H1 (cell line): ENCODE results near the gene DOCK10. TPM values are rescaled to one million over a fixed set of nuclear protein-coding genes. Genes with fewer than 3 reads are reported as not detected.

ENCODE experiments used
- CTCF ChIA-PET: fragments of 300-600 bp; sonication (Branson Sonifier 250); formaldehyde crosslinking; loops from one replicate; lab custom pipeline; 2021; ENCODE audit not compliant: partially characterized antibody; lab: Charles Lee
- POLR2A ChIA-PET: fragments of 300-600 bp; sonication (Branson Sonifier 250); formaldehyde crosslinking; loops from one replicate; lab custom pipeline; 2021; ENCODE audit warnings: inconsistent platforms; ENCODE audit not compliant: partially characterized antibody; lab: Charles Lee
- DNase-seq, 2 experiments: peaks; one replicate each; pipeline versions ENCODE4 v3.0.0 to v3.0.0-alpha.2; 2010 to 2022; ENCODE audit warnings: low spot score in 2 of 2, low read depth in 1 of 2, mixed read lengths in 1 of 2
- FAIRE-seq: peaks from 2 replicates; lab custom pipeline; 2011; peaks lifted over from hg19 to GRCh38; lab: Jason Lieb, UNC
- H2AFZ ChIP-seq: 2 replicates; pipeline ENCODE4 v1.8.1; 2012; ENCODE audit warnings: low read length, inconsistent platforms
- H2AK5ac ChIP-seq: 2 replicates; pipeline ENCODE4 v1.6.1; 2013; ENCODE audit warnings: low read depth, low read length
- H2BK120ac ChIP-seq: replicated peaks from 2 replicates; pipeline ENCODE3; 2013; ENCODE audit warnings: low read depth, low read length, inconsistent platforms
- H2BK12ac ChIP-seq: 2 replicates; pipeline ENCODE4 v1.6.1; 2013; ENCODE audit warnings: low read depth, low read length
- H2BK15ac ChIP-seq: 2 replicates; pipeline ENCODE4 v1.6.1; 2013; ENCODE audit warnings: low read length
- H2BK20ac ChIP-seq: 2 replicates; pipeline ENCODE4 v1.6.1; 2013; ENCODE audit warnings: low read length
- H2BK5ac ChIP-seq: 2 replicates; pipeline ENCODE4 v1.6.1; 2013; ENCODE audit warnings: low read depth, low read length
- H3K14ac ChIP-seq: 2 replicates; pipeline ENCODE4 v1.6.1; 2013; ENCODE audit warnings: inconsistent platforms; ENCODE audit not compliant: insufficient read length
- H3K18ac ChIP-seq: 2 replicates; pipeline ENCODE4 v1.6.1; 2013; ENCODE audit warnings: low read length; ENCODE audit errors: extremely low read depth
- H3K23ac ChIP-seq: 2 replicates; pipeline ENCODE4 v1.6.1; 2013; ENCODE audit warnings: inconsistent platforms; ENCODE audit not compliant: insufficient read length
- H3K23me2 ChIP-seq: 2 replicates; pipeline ENCODE4 v1.6.1; 2013; ENCODE audit warnings: low read depth, low read length
- H3K27ac ChIP-seq: 2 replicates; pipeline ENCODE4 v1.6.1; 2011; ENCODE audit warnings: low read depth, low read length, inconsistent platforms
- H3K27me3 ChIP-seq, 4 experiments: replicated peaks in 1 of 4; 1 replicate in 1 of 4; 2 replicates in 3 of 4; pipeline versions ENCODE4 v1.6.1 to v1.8.1; 2011 to 2013; ENCODE audit warnings: low read length in 3 of 4, mild to moderate bottlenecking in 3 of 4, inconsistent platforms in 2 of 4, mixed read lengths in 2 of 4, moderate library complexity in 1 of 4; ENCODE audit not compliant: control insufficient read depth in 3 of 4, insufficient read depth in 3 of 4; ENCODE audit errors: extremely low read depth in 1 of 4
- H3K36me3 ChIP-seq, 4 experiments: 2 replicates each; pipeline versions ENCODE4 v1.6.1 to v1.8.1; 2011 to 2013; ENCODE audit warnings: mild to moderate bottlenecking in 4 of 4, low read length in 3 of 4, moderate library complexity in 2 of 4, control low read depth in 1 of 4, inconsistent platforms in 1 of 4; ENCODE audit not compliant: insufficient read depth in 4 of 4, control insufficient read depth in 2 of 4
- H3K4ac ChIP-seq: replicated peaks from 2 replicates; pipeline ENCODE3; 2013; ENCODE audit warnings: low read length, low read depth, mixed read lengths, inconsistent platforms; ENCODE audit not compliant: insufficient read length
- H3K4me1 ChIP-seq, 4 experiments: replicated peaks in 1 of 4; 1 replicate in 1 of 4; 2 replicates in 3 of 4; pipeline versions ENCODE4 v1.6.1 to v1.8.1; 2011 to 2013; ENCODE audit warnings: low read length in 3 of 4, inconsistent platforms in 2 of 4, mixed read lengths in 1 of 4; ENCODE audit not compliant: insufficient read depth in 4 of 4, control insufficient read depth in 3 of 4
- H3K4me2 ChIP-seq, 2 experiments: 2 replicates each; pipeline versions ENCODE4 v1.6.1 to v1.8.1; 2011 to 2013; ENCODE audit warnings: low read depth in 2 of 2, low read length in 2 of 2, control low read depth in 1 of 2, inconsistent platforms in 1 of 2, mild to moderate bottlenecking in 1 of 2; ENCODE audit not compliant: insufficient read depth in 1 of 2
- H3K4me3 ChIP-seq, 4 experiments: fragments of 200-600, 300-600 bp in 1 of 4; sonication (generic), shearing (Covaris generic), sonication (Bioruptor Twin) in 1 of 4; 2 replicates each; pipeline versions ENCODE4 v1.5.1 to v1.8.1; 2011 to 2016; ENCODE audit warnings: low read length in 4 of 4, low read depth in 3 of 4, control low read depth in 2 of 4, inconsistent platforms in 2 of 4, mild to moderate bottlenecking in 2 of 4, mixed read lengths in 1 of 4, moderate library complexity in 1 of 4; ENCODE audit not compliant: insufficient read depth in 2 of 4; ENCODE audit errors: extremely low read depth in 1 of 4
- H3K56ac ChIP-seq: replicated peaks from 2 replicates; pipeline ENCODE3; 2013; ENCODE audit warnings: low read depth, mild to moderate bottlenecking, mixed read lengths, low read length, inconsistent platforms; ENCODE audit not compliant: insufficient read length
- H3K79me1 ChIP-seq: 2 replicates; pipeline ENCODE4 v1.6.1; 2013; ENCODE audit warnings: low read depth, low read length, control low read depth
- H3K79me2 ChIP-seq, 2 experiments: 2 replicates each; pipeline versions ENCODE4 v1.6.1 to v1.8.1; 2012 to 2013; ENCODE audit warnings: low read length in 2 of 2, mild to moderate bottlenecking in 2 of 2, inconsistent platforms in 1 of 2; ENCODE audit not compliant: insufficient read depth in 2 of 2, control insufficient read depth in 1 of 2
- H3K9ac ChIP-seq, 4 experiments: replicated peaks in 1 of 4; 1 replicate in 1 of 4; 2 replicates in 3 of 4; pipeline versions ENCODE4 v1.6.1 to v1.8.1; 2011 to 2013; ENCODE audit warnings: low read depth in 3 of 4, low read length in 3 of 4, control low read depth in 2 of 4, mild to moderate bottlenecking in 2 of 4, moderate library complexity in 2 of 4, inconsistent platforms in 1 of 4; ENCODE audit errors: extremely low read depth in 1 of 4
- H3K9me3 ChIP-seq, 2 experiments: 2 replicates each; pipeline versions ENCODE4 v1.6.1 to v1.8.1; 2012 to 2013; ENCODE audit warnings: mild to moderate bottlenecking in 2 of 2, moderate library complexity in 2 of 2, control low read depth in 1 of 2, inconsistent platforms in 1 of 2, low read depth in 1 of 2, low read length in 1 of 2, mixed read lengths in 1 of 2; ENCODE audit not compliant: insufficient read depth in 2 of 2
- H4K20me1 ChIP-seq, 2 experiments: replicated peaks in 1 of 2; 2 replicates each; pipeline versions ENCODE3 to v1.8.1; 2011 to 2013; ENCODE audit warnings: inconsistent platforms in 2 of 2, low read length in 2 of 2, mild to moderate bottlenecking in 1 of 2; ENCODE audit not compliant: insufficient read depth in 2 of 2, control insufficient read depth in 1 of 2
- H4K5ac ChIP-seq: 2 replicates; pipeline ENCODE4 v1.6.1; 2013; ENCODE audit warnings: low read length, low read depth, mixed read lengths, inconsistent platforms; ENCODE audit not compliant: insufficient read length
- H4K8ac ChIP-seq: 2 replicates; pipeline ENCODE4 v1.8.0; 2013; ENCODE audit warnings: mild to moderate bottlenecking, moderate library complexity, low read length, inconsistent platforms; ENCODE audit not compliant: insufficient read depth; ENCODE audit errors: extremely low read depth
- H4K91ac ChIP-seq: replicated peaks from 2 replicates; pipeline ENCODE3; 2013; ENCODE audit warnings: low read length, mixed read lengths, inconsistent platforms; ENCODE audit not compliant: insufficient read length
- BCL11A ChIP-seq, 2 experiments: IDR thresholded peaks; one replicate each; pipeline ENCODE4 v1.6.1; 2011; ENCODE audit warnings: low read depth in 2 of 2, low read length in 2 of 2, mild to moderate bottlenecking in 2 of 2
- CBX8 ChIP-seq: fragments of 300-800, 300-1000 bp; sonication (generic); IDR thresholded peaks from 2 replicates; pipeline ENCODE4 v1.7.1; 2016; ENCODE audit warnings: low read depth, low read length, borderline replicate concordance
- EZH2 ChIP-seq: fragments of 200-600 bp; sonication (generic); IDR thresholded peaks from 2 replicates; pipeline ENCODE4 v1.7.1; 2012; ENCODE audit warnings: low read depth, mild to moderate bottlenecking, moderate library complexity, low read length, inconsistent platforms; ENCODE audit not compliant: severe bottlenecking
- FOSL1 ChIP-seq: IDR thresholded peaks from 2 replicates; pipeline ENCODE4 v1.6.1; 2011; ENCODE audit warnings: mild to moderate bottlenecking, low read depth, low read length, moderate library complexity; ENCODE audit not compliant: insufficient read depth
- KDM1A ChIP-seq: fragments of 200-600, 300-600 bp; sonication (generic); IDR thresholded peaks from 2 replicates; pipeline ENCODE4 v1.7.1; 2016; ENCODE audit warnings: mild to moderate bottlenecking, low read length, borderline replicate concordance
- MAFK ChIP-seq: IDR thresholded peaks from 2 replicates; pipeline ENCODE4 v1.6.1; 2012; ENCODE audit warnings: low read depth, mild to moderate bottlenecking, improper control_type of control experiment, low read length
- MAX ChIP-seq: IDR thresholded peaks from 2 replicates; pipeline ENCODE4 v1.6.1; 2012; ENCODE audit warnings: inconsistent platforms
- RFX5 ChIP-seq: IDR thresholded peaks from 2 replicates; pipeline ENCODE4 v1.6.1; 2011; ENCODE audit warnings: low read depth, low read length, improper control_type of control experiment, borderline replicate concordance
- SIN3A ChIP-seq, 2 experiments: IDR thresholded peaks in 1 of 2; conservative IDR thresholded peaks in 1 of 2; 2 replicates each; pipeline ENCODE4 v1.6.1; 2011 to 2012; ENCODE audit warnings: low read length in 2 of 2, improper control_type of control experiment in 1 of 2, low read depth in 1 of 2, mild to moderate bottlenecking in 1 of 2
- SIRT6 ChIP-seq: IDR thresholded peaks from one replicate; pipeline ENCODE4 v1.7.1; 2012; ENCODE audit warnings: low read length, inconsistent platforms
- SP2 ChIP-seq: IDR thresholded peaks from 2 replicates; pipeline ENCODE4 v1.6.1; 2012; ENCODE audit warnings: mild to moderate bottlenecking, low read length, inconsistent platforms
- YY1 ChIP-seq: IDR thresholded peaks from 2 replicates; pipeline ENCODE4 v1.6.1; 2011; ENCODE audit warnings: low read depth, mild to moderate bottlenecking, low read length
- WGBS, 2 experiments: shearing (Covaris generic) in 1 of 2; methylation state at CpG; one replicate each; pipeline versions ENCODE4 v1.1.6 to v1.1.7; 2013 to 2015; ENCODE audit warnings: low lambda C conversion rate in 2 of 2, mixed read lengths in 2 of 2, inconsistent platforms in 1 of 2, low coverage in 1 of 2, missing lambda C conversion rate in 1 of 2; ENCODE audit not compliant: insufficient replicate concordance in 2 of 2, insufficient coverage in 1 of 2, insufficient read length in 1 of 2; ENCODE audit errors: extremely low coverage in 1 of 2, missing lambda C conversion rate in 1 of 2; 5-methylcytosine and 5-hydroxymethylcytosine counted together
- polyA plus RNA-seq, 7 experiments: library from polyadenylated mRNA; depleted of rRNA in 3 of 7; stranded (reverse) in 5 of 7; unstranded in 2 of 7; fragments of >200 nt in 5 of 7; fragments of 200-250 nt in 2 of 7; gene quantifications; 1 replicate in 5 of 7; 2 replicates in 1 of 7; 4 replicates in 1 of 7; pipeline versions ENCODE4 v1.2.1 to v1.2.3, GENCODE V29; 2011 to 2013; ENCODE audit warnings: missing spikeins in 2 of 7, mixed read lengths in 2 of 7
- total RNA-seq: library from RNA; stranded (reverse); fragmentation: NEBNext Ultra II Directional; extraction: Animal tissue kit (Norgen Biotek cat#: 25700); gene quantifications from 2 replicates; pipeline ENCODE4 v1.2.1, GENCODE V29; 2021

The DOCK10 gene
- total and polyA plus RNA-seq, 2 of the 8 experiments (the other 6 are each of a cell fraction or from before 2014, with no cell fraction given), result 0.33 to 1.6 TPM

- TF ChIP-seq BCL11A (IDR thresholded peaks at IDR 0.05; ENCODE audit: low read depth in 2 of 2, low read length in 2 of 2) (no peak), EZH2 (no peak), SIN3A (conservative IDR thresholded peaks at IDR 0.05 in 1 of 2, IDR thresholded peaks at IDR 0.05 in 1 of 2; ENCODE audit: low read depth in 1 of 2, low read length in 2 of 2) (no peak), FOSL1 (no peak), RFX5 (no peak), MAFK (no peak), SP2 (no peak), CBX8 (no peak), KDM1A (no peak), MAX (no peak), YY1 (no peak), SIRT6 (no peak)
- Histone ChIP-seq H3K4me3 (no peak overlapping the region), H3K23ac (no peak overlapping the region), H3K79me1 (no peaks in the 10 kb centered on the region), H2BK20ac (no peak overlapping the region), H4K8ac (no peak overlapping the region), H3K56ac (no peak overlapping the region), H2BK5ac (no peak overlapping the region), H3K27ac (no peak overlapping the region), H3K18ac (no peak overlapping the region), H3K4me2 (no peak overlapping the region), H4K20me1 (no peaks in the 10 kb centered on the region), H2BK120ac (no peak overlapping the region), H2BK15ac (no peak overlapping the region), H4K5ac (no peak overlapping the region), H3K36me3 (no peaks in the 10 kb centered on the region), H3K9me3 (peaks cover 19 to 20% of the 10 kb centered on the region in 2 experiments), H3K9ac (no peak overlapping the region), H2AK5ac (no peak overlapping the region), H2BK12ac (no peak overlapping the region), H2AFZ (no peak overlapping the region), H4K91ac (no peak overlapping the region), H3K4me1 (no peaks in the 10 kb centered on the region), H3K23me2 (no peaks in the 10 kb centered on the region), H3K4ac (no peak overlapping the region), H3K27me3 (no peaks in the 10 kb centered on the region), H3K79me2 (no peaks in the 10 kb centered on the region), H3K14ac (no peak overlapping the region)
- WGBS, 2 experiments, result 81% methylated on average over 3 of the region's 3 CpGs; no CpG with 5 or more reads in 1 of the 2 experiments
- DNase-seq (no peak), FAIRE-seq (no peak)
- CTCF ChIA-PET, result interaction anchor here (1.4 kb wide), 1 partner anchor 11 kb away, joined by 4 read pairs; no protein-coding TSS in a partner anchor
- POLR2A ChIA-PET, result no interaction called here
These were observed 284.2 kb downstream of the DOCK10 start for GRCh38 chr2:224757934-224758548.
